H1 (cell line): ENCODE measurements around the gene ARHGAP12. TPM values are rescaled to one million over a fixed set of nuclear protein-coding genes. Genes with fewer than 3 reads are reported as not detected.

ENCODE experiments used
- CTCF ChIA-PET: fragments of 300-600 bp; sonication (Branson Sonifier 250); formaldehyde crosslinking; loops from one replicate; lab custom pipeline; 2021; ENCODE audit not compliant: partially characterized antibody; lab: Charles Lee
- POLR2A ChIA-PET: fragments of 300-600 bp; sonication (Branson Sonifier 250); formaldehyde crosslinking; loops from one replicate; lab custom pipeline; 2021; ENCODE audit warnings: inconsistent platforms; ENCODE audit not compliant: partially characterized antibody; lab: Charles Lee
- DNase-seq, 2 experiments: peaks; one replicate each; pipeline versions ENCODE4 v3.0.0 to v3.0.0-alpha.2; 2010 to 2022; ENCODE audit warnings: low spot score in 2 of 2, low read depth in 1 of 2, mixed read lengths in 1 of 2
- FAIRE-seq: peaks from 2 replicates; lab custom pipeline; 2011; peaks lifted over from hg19 to GRCh38; lab: Jason Lieb, UNC
- H2AFZ ChIP-seq: 2 replicates; pipeline ENCODE4 v1.8.1; 2012; ENCODE audit warnings: low read length, inconsistent platforms
- H2AK5ac ChIP-seq: 2 replicates; pipeline ENCODE4 v1.6.1; 2013; ENCODE audit warnings: low read depth, low read length
- H2BK120ac ChIP-seq: replicated peaks from 2 replicates; pipeline ENCODE3; 2013; ENCODE audit warnings: low read depth, low read length, inconsistent platforms
- H2BK12ac ChIP-seq: 2 replicates; pipeline ENCODE4 v1.6.1; 2013; ENCODE audit warnings: low read depth, low read length
- H2BK15ac ChIP-seq: 2 replicates; pipeline ENCODE4 v1.6.1; 2013; ENCODE audit warnings: low read length
- H2BK20ac ChIP-seq: 2 replicates; pipeline ENCODE4 v1.6.1; 2013; ENCODE audit warnings: low read length
- H2BK5ac ChIP-seq: 2 replicates; pipeline ENCODE4 v1.6.1; 2013; ENCODE audit warnings: low read depth, low read length
- H3K14ac ChIP-seq: 2 replicates; pipeline ENCODE4 v1.6.1; 2013; ENCODE audit warnings: inconsistent platforms; ENCODE audit not compliant: insufficient read length
- H3K18ac ChIP-seq: 2 replicates; pipeline ENCODE4 v1.6.1; 2013; ENCODE audit warnings: low read length; ENCODE audit errors: extremely low read depth
- H3K23ac ChIP-seq: 2 replicates; pipeline ENCODE4 v1.6.1; 2013; ENCODE audit warnings: inconsistent platforms; ENCODE audit not compliant: insufficient read length
- H3K23me2 ChIP-seq: 2 replicates; pipeline ENCODE4 v1.6.1; 2013; ENCODE audit warnings: low read depth, low read length
- H3K27ac ChIP-seq: 2 replicates; pipeline ENCODE4 v1.6.1; 2011; ENCODE audit warnings: low read depth, low read length, inconsistent platforms
- H3K27me3 ChIP-seq, 4 experiments: replicated peaks in 1 of 4; 1 replicate in 1 of 4; 2 replicates in 3 of 4; pipeline versions ENCODE4 v1.6.1 to v1.8.1; 2011 to 2013; ENCODE audit warnings: low read length in 3 of 4, mild to moderate bottlenecking in 3 of 4, inconsistent platforms in 2 of 4, mixed read lengths in 2 of 4, moderate library complexity in 1 of 4; ENCODE audit not compliant: control insufficient read depth in 3 of 4, insufficient read depth in 3 of 4; ENCODE audit errors: extremely low read depth in 1 of 4
- H3K36me3 ChIP-seq, 4 experiments: 2 replicates each; pipeline versions ENCODE4 v1.6.1 to v1.8.1; 2011 to 2013; ENCODE audit warnings: mild to moderate bottlenecking in 4 of 4, low read length in 3 of 4, moderate library complexity in 2 of 4, control low read depth in 1 of 4, inconsistent platforms in 1 of 4; ENCODE audit not compliant: insufficient read depth in 4 of 4, control insufficient read depth in 2 of 4
- H3K4ac ChIP-seq: replicated peaks from 2 replicates; pipeline ENCODE3; 2013; ENCODE audit warnings: low read length, low read depth, mixed read lengths, inconsistent platforms; ENCODE audit not compliant: insufficient read length
- H3K4me1 ChIP-seq, 4 experiments: replicated peaks in 1 of 4; 1 replicate in 1 of 4; 2 replicates in 3 of 4; pipeline versions ENCODE4 v1.6.1 to v1.8.1; 2011 to 2013; ENCODE audit warnings: low read length in 3 of 4, inconsistent platforms in 2 of 4, mixed read lengths in 1 of 4; ENCODE audit not compliant: insufficient read depth in 4 of 4, control insufficient read depth in 3 of 4
- H3K4me2 ChIP-seq, 2 experiments: 2 replicates each; pipeline versions ENCODE4 v1.6.1 to v1.8.1; 2011 to 2013; ENCODE audit warnings: low read depth in 2 of 2, low read length in 2 of 2, control low read depth in 1 of 2, inconsistent platforms in 1 of 2, mild to moderate bottlenecking in 1 of 2; ENCODE audit not compliant: insufficient read depth in 1 of 2
- H3K4me3 ChIP-seq, 4 experiments: fragments of 200-600, 300-600 bp in 1 of 4; sonication (generic), shearing (Covaris generic), sonication (Bioruptor Twin) in 1 of 4; 2 replicates each; pipeline versions ENCODE4 v1.5.1 to v1.8.1; 2011 to 2016; ENCODE audit warnings: low read length in 4 of 4, low read depth in 3 of 4, control low read depth in 2 of 4, inconsistent platforms in 2 of 4, mild to moderate bottlenecking in 2 of 4, mixed read lengths in 1 of 4, moderate library complexity in 1 of 4; ENCODE audit not compliant: insufficient read depth in 2 of 4; ENCODE audit errors: extremely low read depth in 1 of 4
- H3K56ac ChIP-seq: replicated peaks from 2 replicates; pipeline ENCODE3; 2013; ENCODE audit warnings: low read depth, mild to moderate bottlenecking, mixed read lengths, low read length, inconsistent platforms; ENCODE audit not compliant: insufficient read length
- H3K79me1 ChIP-seq: 2 replicates; pipeline ENCODE4 v1.6.1; 2013; ENCODE audit warnings: low read depth, low read length, control low read depth
- H3K79me2 ChIP-seq, 2 experiments: 2 replicates each; pipeline versions ENCODE4 v1.6.1 to v1.8.1; 2012 to 2013; ENCODE audit warnings: low read length in 2 of 2, mild to moderate bottlenecking in 2 of 2, inconsistent platforms in 1 of 2; ENCODE audit not compliant: insufficient read depth in 2 of 2, control insufficient read depth in 1 of 2
- H3K9ac ChIP-seq, 4 experiments: replicated peaks in 1 of 4; 1 replicate in 1 of 4; 2 replicates in 3 of 4; pipeline versions ENCODE4 v1.6.1 to v1.8.1; 2011 to 2013; ENCODE audit warnings: low read depth in 3 of 4, low read length in 3 of 4, control low read depth in 2 of 4, mild to moderate bottlenecking in 2 of 4, moderate library complexity in 2 of 4, inconsistent platforms in 1 of 4; ENCODE audit errors: extremely low read depth in 1 of 4
- H3K9me3 ChIP-seq, 2 experiments: 2 replicates each; pipeline versions ENCODE4 v1.6.1 to v1.8.1; 2012 to 2013; ENCODE audit warnings: mild to moderate bottlenecking in 2 of 2, moderate library complexity in 2 of 2, control low read depth in 1 of 2, inconsistent platforms in 1 of 2, low read depth in 1 of 2, low read length in 1 of 2, mixed read lengths in 1 of 2; ENCODE audit not compliant: insufficient read depth in 2 of 2
- H4K20me1 ChIP-seq, 2 experiments: replicated peaks in 1 of 2; 2 replicates each; pipeline versions ENCODE3 to v1.8.1; 2011 to 2013; ENCODE audit warnings: inconsistent platforms in 2 of 2, low read length in 2 of 2, mild to moderate bottlenecking in 1 of 2; ENCODE audit not compliant: insufficient read depth in 2 of 2, control insufficient read depth in 1 of 2
- H4K5ac ChIP-seq: 2 replicates; pipeline ENCODE4 v1.6.1; 2013; ENCODE audit warnings: low read length, low read depth, mixed read lengths, inconsistent platforms; ENCODE audit not compliant: insufficient read length
- H4K8ac ChIP-seq: 2 replicates; pipeline ENCODE4 v1.8.0; 2013; ENCODE audit warnings: mild to moderate bottlenecking, moderate library complexity, low read length, inconsistent platforms; ENCODE audit not compliant: insufficient read depth; ENCODE audit errors: extremely low read depth
- H4K91ac ChIP-seq: replicated peaks from 2 replicates; pipeline ENCODE3; 2013; ENCODE audit warnings: low read length, mixed read lengths, inconsistent platforms; ENCODE audit not compliant: insufficient read length
- MAFK ChIP-seq: IDR thresholded peaks from 2 replicates; pipeline ENCODE4 v1.6.1; 2012; ENCODE audit warnings: low read depth, mild to moderate bottlenecking, improper control_type of control experiment, low read length
- MAX ChIP-seq: IDR thresholded peaks from 2 replicates; pipeline ENCODE4 v1.6.1; 2012; ENCODE audit warnings: inconsistent platforms
- WGBS, 2 experiments: shearing (Covaris generic) in 1 of 2; methylation state at CpG; one replicate each; pipeline versions ENCODE4 v1.1.6 to v1.1.7; 2013 to 2015; ENCODE audit warnings: low lambda C conversion rate in 2 of 2, mixed read lengths in 2 of 2, inconsistent platforms in 1 of 2, low coverage in 1 of 2, missing lambda C conversion rate in 1 of 2; ENCODE audit not compliant: insufficient replicate concordance in 2 of 2, insufficient coverage in 1 of 2, insufficient read length in 1 of 2; ENCODE audit errors: extremely low coverage in 1 of 2, missing lambda C conversion rate in 1 of 2; 5-methylcytosine and 5-hydroxymethylcytosine counted together
- polyA plus RNA-seq, 7 experiments: library from polyadenylated mRNA; depleted of rRNA in 3 of 7; stranded (reverse) in 5 of 7; unstranded in 2 of 7; fragments of >200 nt in 5 of 7; fragments of 200-250 nt in 2 of 7; gene quantifications; 1 replicate in 5 of 7; 2 replicates in 1 of 7; 4 replicates in 1 of 7; pipeline versions ENCODE4 v1.2.1 to v1.2.3, GENCODE V29; 2011 to 2013; ENCODE audit warnings: missing spikeins in 2 of 7, mixed read lengths in 2 of 7
- total RNA-seq: library from RNA; stranded (reverse); fragmentation: NEBNext Ultra II Directional; extraction: Animal tissue kit (Norgen Biotek cat#: 25700); gene quantifications from 2 replicates; pipeline ENCODE4 v1.2.1, GENCODE V29; 2021

ARHGAP12 gene
- total and polyA plus RNA-seq, 2 of the 8 experiments (the other 6 are each of a cell fraction or from before 2014, with no cell fraction given): 10.1 to 39.0 TPM

- no peak for FAIRE-seq
- Histone ChIP-seq H3K27me3 (no peaks in the 10 kb centered on the region), H3K27ac (no peak overlapping the region), H2BK5ac (no peak overlapping the region), H4K20me1 (no peaks in the 10 kb centered on the region), H3K9ac (no peak overlapping the region), H2BK20ac (no peak overlapping the region), H4K91ac (no peak overlapping the region), H3K14ac (no peak overlapping the region), H3K4me2 (no peak overlapping the region), H2BK12ac (no peak overlapping the region), H3K9me3 (peaks cover 6% of the 10 kb centered on the region in 2 experiments; a peak in 3 of 4 replicates), H3K79me1 (no peaks in the 10 kb centered on the region), H3K4ac (no peak overlapping the region), H3K23ac (no peak overlapping the region), H3K18ac (no peak overlapping the region), H2AFZ (no peak overlapping the region), H4K8ac (no peak overlapping the region), H2BK15ac (no peak overlapping the region), H3K4me3 (no peak overlapping the region), H3K79me2 (no peaks in the 10 kb centered on the region), H3K4me1 (peaks cover 0 to 4% (median 0%) of the 10 kb centered on the region in 4 experiments; a peak in 1 of 7 replicates), H3K36me3 (no peaks in the 10 kb centered on the region), H4K5ac (no peak overlapping the region), H2BK120ac (no peak overlapping the region), H3K56ac (no peak overlapping the region), H2AK5ac (no peak overlapping the region), H3K23me2 (no peaks in the 10 kb centered on the region)
- WGBS, 2 experiments: 42% methylated on average over 2 of the region's 2 CpGs; no CpG with 5 or more reads in 1 of the 2 experiments
- ChIA-PET POLR2A (interaction anchor here (0.6 kb wide), 1 partner anchor 202 kb away, joined by 5 read pairs; no protein-coding TSS in a partner anchor), CTCF (interaction anchor here (1.0 to 1.1 kb wide), 2 partner anchors 26 to 28 kb away, joined by 3 read pairs; no protein-coding TSS in a partner anchor)
- TF ChIP-seq MAX: no peak
- TF ChIP-seq MAFK: peak; percentile 49; the same call in 1 of the 2 replicates
- no peak for DNase-seq
These were observed 49.5 kb upstream of the ARHGAP12 start for GRCh38 chr10:31978156-31978483.
